ENCODE results near the gene TBRG1.

The TBRG1 gene

GRCh38 chr11:124667601-124668000 is 44.9 kb downstream of the TBRG1 start:
- DNase-seq, result no peak

DNA sequence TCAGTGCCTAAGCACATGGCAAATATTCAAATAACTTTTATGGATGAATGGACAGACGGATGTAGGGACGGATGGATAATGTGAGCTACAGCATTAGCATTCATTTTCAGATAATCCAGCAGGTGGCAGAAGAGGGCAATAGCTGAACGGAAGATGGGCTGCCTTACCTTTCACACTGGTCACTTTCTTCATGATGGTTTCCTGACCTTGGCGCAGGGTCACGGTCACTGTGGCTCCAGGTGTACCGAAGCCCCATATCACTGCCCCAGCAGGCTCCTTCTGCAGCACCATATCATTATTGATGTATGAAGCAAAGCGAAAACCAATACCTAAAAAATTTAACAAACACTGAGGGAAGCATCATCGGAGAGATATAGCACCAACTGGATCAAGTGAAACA is 46.5 kb downstream of the TBRG1 start:
- DNase-seq, result peak; percentile 74

GRCh38 chr11:124670732-124671131 is 48.1 kb downstream of the TBRG1 start:
- peak; percentile 48 for DNase-seq

DNA sequence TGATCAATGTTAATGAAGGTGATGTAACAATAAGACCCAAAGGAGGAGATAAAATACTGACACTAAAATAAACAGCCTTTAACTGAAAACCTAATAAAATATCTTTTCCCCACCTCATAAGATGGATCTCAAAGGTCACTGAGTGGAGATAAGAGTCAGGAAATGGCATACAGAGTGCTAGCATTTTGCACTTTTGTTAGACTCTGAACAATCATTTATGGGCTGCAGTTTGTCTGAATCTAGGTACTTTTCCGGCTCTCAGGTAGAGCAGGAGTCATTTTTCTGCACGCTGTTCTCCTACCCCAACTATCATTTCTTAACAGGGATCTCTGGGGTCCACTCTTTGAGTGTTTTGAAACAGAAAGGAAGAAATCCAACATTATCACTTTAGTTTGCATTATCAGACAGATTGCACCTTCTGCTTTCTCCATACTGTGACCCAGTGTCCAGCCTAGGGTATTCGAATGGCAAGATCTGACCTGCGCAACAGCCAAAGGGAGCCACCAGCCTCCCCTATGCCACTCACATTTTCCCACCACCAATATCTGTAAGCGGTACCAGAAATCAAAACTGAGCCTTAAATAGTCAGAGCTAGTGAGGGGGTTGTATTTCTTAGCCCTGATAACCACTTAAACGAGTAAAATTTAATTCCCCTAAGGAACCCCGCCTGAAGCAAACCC is 50.0 kb downstream of the TBRG1 start:
- DNase-seq, result no peak

GRCh38 chr11:124673333-124674167 is 50.9 kb downstream of the TBRG1 start, which contains the start of the genes SIAE and SPA17:
Gene SIAE (minus strand): TSS chr11:124673739. CDS start chr11:124673708, 31 bp downstream.
Gene SPA17 (plus strand): TSS chr11:124673904. CDS start chr11:124675265, 1,361 bp downstream.
- DNase-seq, result peak; percentile 90

DNA sequence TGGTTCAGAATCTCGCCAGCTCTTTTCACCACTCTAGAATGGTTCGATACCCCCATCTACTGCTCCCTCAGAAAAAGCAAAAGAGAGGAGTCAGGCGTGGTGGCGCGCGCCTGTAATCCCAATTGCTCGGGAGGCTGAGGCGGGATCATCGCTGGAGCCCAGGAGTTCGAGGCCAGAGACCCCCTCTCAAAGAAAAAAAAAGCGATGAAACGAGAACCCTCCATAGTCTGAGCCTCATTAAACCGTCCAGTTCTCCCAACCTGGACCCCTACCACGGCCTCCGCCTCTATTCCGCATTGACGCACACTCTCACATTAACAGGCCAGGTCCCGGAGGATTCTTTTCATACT is 51.5 kb downstream of the TBRG1 start:
- DNase-seq, result no peak

DNA sequence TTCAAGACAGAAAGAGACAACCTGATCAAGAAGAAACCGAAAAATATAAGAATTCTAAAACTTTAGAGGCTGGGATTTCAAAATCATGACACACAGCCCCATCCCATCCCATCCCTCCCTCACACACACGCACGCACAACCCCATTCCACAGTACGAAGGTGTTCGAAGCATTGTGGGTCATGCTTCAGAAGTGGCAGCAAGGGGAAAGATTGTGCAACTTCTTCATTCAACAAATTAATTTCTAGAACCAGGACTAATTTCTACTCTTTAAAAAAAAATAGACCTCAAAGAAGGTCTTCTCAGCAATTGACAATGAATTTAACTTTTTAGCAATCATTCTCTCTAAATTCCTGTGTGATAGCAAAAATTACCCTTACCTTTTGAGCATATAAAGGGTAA is 51.9 kb downstream of the TBRG1 start:
- no peak for DNase-seq

DNA sequence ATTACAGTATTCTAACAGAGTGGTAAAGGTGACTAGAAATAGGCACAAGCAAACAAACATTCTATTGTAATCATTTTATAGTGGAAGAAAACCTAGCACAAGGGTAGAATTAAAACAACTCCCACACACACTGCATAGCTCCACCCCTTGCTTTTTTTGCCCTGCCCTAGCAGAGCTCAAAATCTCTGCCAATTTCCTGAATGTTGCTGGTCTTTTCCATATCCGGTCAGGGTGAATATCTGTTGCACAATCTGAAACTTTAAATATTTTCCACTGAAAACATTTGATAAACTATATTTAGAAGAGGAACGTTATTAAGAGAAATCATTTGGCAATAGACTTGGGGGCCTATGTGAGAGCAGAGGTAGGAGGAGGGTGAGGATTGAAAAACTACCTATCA is 53.7 kb downstream of the TBRG1 start:
- no peak for DNase-seq

DNA sequence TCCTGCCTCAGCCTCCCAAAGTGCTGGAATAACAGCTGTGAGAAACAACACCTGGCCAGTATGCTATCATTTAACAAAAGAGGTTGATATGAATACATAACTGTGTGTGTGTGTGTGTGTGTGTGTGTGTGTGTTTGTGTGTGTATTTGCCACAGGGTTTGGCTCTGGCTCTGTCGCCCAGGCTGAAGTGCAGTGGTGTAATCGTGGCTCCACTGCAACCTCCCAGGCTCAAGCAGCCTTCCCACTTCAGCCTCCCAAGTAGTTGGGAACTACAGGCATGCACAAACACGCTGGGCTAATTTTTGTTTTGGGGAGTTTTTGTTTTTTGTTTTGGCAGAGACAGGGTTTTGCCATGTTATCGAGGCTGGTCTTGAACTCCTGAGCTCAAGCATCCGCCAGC is 55.8 kb downstream of the TBRG1 start:
- DNase-seq, result no peak

DNA sequence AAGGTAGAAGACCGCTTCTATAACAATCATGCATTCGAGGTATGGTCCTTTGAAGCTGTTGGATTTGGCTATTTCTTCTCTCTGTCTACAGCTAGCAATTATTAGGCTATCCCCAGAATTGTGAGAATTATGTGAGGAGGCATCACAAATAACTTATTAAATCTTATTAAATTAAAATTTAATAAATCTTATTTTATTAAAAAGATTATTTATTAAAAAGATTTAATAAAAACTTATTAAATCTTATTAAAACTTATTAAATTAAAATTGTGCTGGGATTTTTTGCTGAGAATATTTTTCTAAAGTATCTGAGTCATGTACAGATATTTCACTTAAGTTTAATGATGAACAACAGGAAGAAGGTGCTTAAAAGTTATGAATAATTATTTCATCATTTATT is 58.8 kb downstream of the TBRG1 start:
- no peak for DNase-seq

GRCh38 chr11:124682443-124682842 is 59.8 kb downstream of the TBRG1 start:
- DNase-seq, result no peak

All from CD4-positive, alpha-beta T cell treated with Interleukin-10 for 1 hour (primary cell).